Measurements from ENCODE around the gene VAC14.
"Not testable (repeated sequence)": the region's sequence is repeated elsewhere in the genome, so short reads cannot be mapped to it uniquely, and the experiment has no call there.

Gene VAC14

GRCh38 chr16:70680495-70681381, 120.2 kb downstream of the VAC14 start:
- no peak for DNase-seq (ENCODE audit: low spot score)

GRCh38 chr16:70679671-70680494, 121.1 kb downstream of the VAC14 start:
- no peak for DNase-seq (ENCODE audit: low spot score)

GRCh38 chr16:70678898-70679670, 121.9 kb downstream of the VAC14 start:
- DNase-seq (ENCODE audit: low spot score) = no peak

- DNase-seq (ENCODE audit: low spot score) = no peak
These were observed 122.6 kb downstream of the VAC14 start for GRCh38 chr16:70678121-70678897.

- DNase-seq (ENCODE audit: low spot score) = no peak
These were observed 123.3 kb downstream of the VAC14 start for GRCh38 chr16:70677499-70678120.

GRCh38 chr16:70676675-70677498, 124.1 kb downstream of the VAC14 start:
- DNase-seq (ENCODE audit: low spot score) = no peak

- DNase-seq (ENCODE audit: low spot score) = no peak
These were observed 125.0 kb downstream of the VAC14 start for GRCh38 chr16:70675851-70676513.

GRCh38 chr16:70674221-70675014, 126.5 kb downstream of the VAC14 start:
- no peak for DNase-seq (ENCODE audit: low spot score)

GRCh38 chr16:70670938-70671337, 130.0 kb downstream of the VAC14 start:
- DNase-seq (ENCODE audit: low spot score) = not testable (repeated sequence)

GRCh38 chr16:70670175-70670574, 130.8 kb downstream of the VAC14 start:
- DNase-seq (ENCODE audit: low spot score) = no peak

GRCh38 chr16:70665806-70666735, 134.9 kb downstream of the VAC14 start:
- no peak for DNase-seq (ENCODE audit: low spot score)

- no peak for DNase-seq (ENCODE audit: low spot score)
These were observed 135.8 kb downstream of the VAC14 start for GRCh38 chr16:70665113-70665694.

GRCh38 chr16:70664325-70665112, 136.4 kb downstream of the VAC14 start:
- no peak for DNase-seq (ENCODE audit: low spot score)

- no peak for DNase-seq (ENCODE audit: low spot score)
These were observed 137.2 kb downstream of the VAC14 start for GRCh38 chr16:70663524-70664324.

GRCh38 chr16:70662991-70663523, 137.9 kb downstream of the VAC14 start:
- DNase-seq (ENCODE audit: low spot score) = no peak
